Uterus (tissue), 4 donors: Measurements from ENCODE around the gene PARP1. TPM values are rescaled to one million over a fixed set of nuclear protein-coding genes. Genes with fewer than 3 reads are reported as not detected.

Experiments
- DNase-seq, 2 donors: peaks; one replicate each; pipeline ENCODE4 v3.0.0-alpha.2; 2019 to 2020
- H3K27ac ChIP-seq, 2 donors: fragments of 200-600 bp; sonication (generic); 1 replicate in 1 of 2; 2 replicates in 1 of 2; pipeline ENCODE4 v1.5.1; 2016 to 2018
- H3K27me3 ChIP-seq, 2 donors: fragments of 200-600 bp; sonication (generic); one replicate each; pipeline ENCODE4 v1.5.1; 2018 to 2019; ENCODE audit warnings: control low read depth in 1 of 2
- H3K36me3 ChIP-seq, 2 donors: fragments of 200-600 bp; sonication (generic); one replicate each; pipeline ENCODE4 v1.5.1; 2019; ENCODE audit warnings: control low read depth in 1 of 2
- H3K4me1 ChIP-seq, 2 donors: fragments of 200-600 bp; sonication (generic); one replicate each; pipeline ENCODE4 v1.5.1; 2018 to 2019; ENCODE audit warnings: control low read depth in 1 of 2
- H3K4me3 ChIP-seq, 2 donors: fragments of 200-600 bp; sonication (generic); 1 replicate in 1 of 2; 2 replicates in 1 of 2; pipeline ENCODE4 v1.5.1; 2018 to 2019; ENCODE audit warnings: mild to moderate bottlenecking in 1 of 2
- H3K9me3 ChIP-seq, 2 donors: fragments of 200-600 bp; sonication (generic); one replicate each; pipeline ENCODE4 v1.5.1; 2019; ENCODE audit warnings: control low read depth in 1 of 2
- POLR2A ChIP-seq, 2 donors: fragments of 450-650 bp; IDR thresholded peaks; one replicate each; pipeline ENCODE4 v1.6.1; 2016; ENCODE audit warnings: antibody characterized with exemption in 2 of 2, mild to moderate bottlenecking in 1 of 2, moderate library complexity in 1 of 2
- intact Hi-C: fragments of 100-400 bp; cut with DNase I; formaldehyde crosslinking; loops from one replicate; pipeline ENCODE4 v1.15.1; 2023; ENCODE audit warnings: low total_unique reads
- total RNA-seq, 4 donors: library from RNA; depleted of rRNA in 3 of 4; stranded (reverse); fragments of >200 nt in 3 of 4; gene quantifications; one replicate each; pipeline versions ENCODE4 v1.1.0 to v1.2.4, GENCODE V29; 2014 to 2023
- TF ChIP-seq, protein P1 (sequence below), 4 experiments: fragments of 200-600 bp in 2 of 4; fragments of 450-650 bp in 2 of 4; sonication (generic) in 2 of 4; IDR thresholded peaks; one replicate each; pipeline ENCODE4 v1.5.1; 2016 to 2019; ENCODE audit warnings: antibody characterized with exemption in 4 of 4, mild to moderate bottlenecking in 2 of 4, moderate library complexity in 1 of 4
- donor health status: DM: yes; HTN: yes; CAD: no.

The PARP1 gene
- total RNA-seq, 4 donors from 2014 or later, result 17.1 to 147 (median 33.8) TPM

DNA sequence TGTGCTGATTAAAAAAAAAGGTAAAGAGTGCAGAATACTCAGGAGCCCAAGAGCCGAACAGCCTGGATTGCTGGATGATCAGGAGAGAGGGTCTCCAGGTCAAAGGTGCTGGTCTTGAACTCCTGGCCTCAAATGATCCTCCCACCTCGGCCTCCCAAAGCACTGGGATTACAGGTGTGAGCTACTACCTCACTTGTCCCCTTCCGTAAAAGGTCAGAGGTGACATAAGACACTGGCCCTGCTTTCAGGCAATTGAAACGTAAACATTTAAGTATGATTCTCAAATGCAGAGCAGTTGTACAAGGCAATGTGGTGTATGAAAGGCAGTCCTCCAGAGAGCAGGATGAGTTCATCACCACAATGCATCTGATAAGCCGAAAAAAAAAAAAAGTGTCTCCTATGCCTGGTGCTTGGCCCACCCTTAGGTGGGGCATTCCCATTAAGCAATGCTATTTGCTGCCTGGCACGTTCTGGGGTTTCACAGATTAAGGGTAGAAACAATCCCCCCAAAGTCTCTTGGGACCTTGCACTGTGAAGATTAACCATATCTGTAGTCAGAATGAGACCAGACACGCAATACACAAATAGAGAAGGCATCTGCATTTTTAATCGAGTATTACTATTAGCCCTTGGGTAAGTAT lies 47.7 kb downstream of the PARP1 start:
- H3K36me3 ChIP-seq, result no peaks in the 10 kb centered on the region
- no peaks in the 10 kb centered on the region for H3K27me3 ChIP-seq
- H3K27ac ChIP-seq, result no peak overlapping the region
- DNase-seq, result no peak
- no peak overlapping the region for H3K4me3 ChIP-seq
- TF ChIP-seq POLR2A (IDR thresholded peaks at IDR 0.05), result no peak
- TF ChIP-seq, protein P1, sequence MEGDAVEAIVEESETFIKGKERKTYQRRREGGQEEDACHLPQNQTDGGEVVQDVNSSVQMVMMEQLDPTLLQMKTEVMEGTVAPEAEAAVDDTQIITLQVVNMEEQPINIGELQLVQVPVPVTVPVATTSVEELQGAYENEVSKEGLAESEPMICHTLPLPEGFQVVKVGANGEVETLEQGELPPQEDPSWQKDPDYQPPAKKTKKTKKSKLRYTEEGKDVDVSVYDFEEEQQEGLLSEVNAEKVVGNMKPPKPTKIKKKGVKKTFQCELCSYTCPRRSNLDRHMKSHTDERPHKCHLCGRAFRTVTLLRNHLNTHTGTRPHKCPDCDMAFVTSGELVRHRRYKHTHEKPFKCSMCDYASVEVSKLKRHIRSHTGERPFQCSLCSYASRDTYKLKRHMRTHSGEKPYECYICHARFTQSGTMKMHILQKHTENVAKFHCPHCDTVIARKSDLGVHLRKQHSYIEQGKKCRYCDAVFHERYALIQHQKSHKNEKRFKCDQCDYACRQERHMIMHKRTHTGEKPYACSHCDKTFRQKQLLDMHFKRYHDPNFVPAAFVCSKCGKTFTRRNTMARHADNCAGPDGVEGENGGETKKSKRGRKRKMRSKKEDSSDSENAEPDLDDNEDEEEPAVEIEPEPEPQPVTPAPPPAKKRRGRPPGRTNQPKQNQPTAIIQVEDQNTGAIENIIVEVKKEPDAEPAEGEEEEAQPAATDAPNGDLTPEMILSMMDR (IDR thresholded peaks at IDR 0.05), result no peak
- H3K4me1 ChIP-seq, result no peaks in the 10 kb centered on the region
- intact Hi-C loops, result no loop called here
- H3K9me3 ChIP-seq, result no peaks in the 10 kb centered on the region

DNA sequence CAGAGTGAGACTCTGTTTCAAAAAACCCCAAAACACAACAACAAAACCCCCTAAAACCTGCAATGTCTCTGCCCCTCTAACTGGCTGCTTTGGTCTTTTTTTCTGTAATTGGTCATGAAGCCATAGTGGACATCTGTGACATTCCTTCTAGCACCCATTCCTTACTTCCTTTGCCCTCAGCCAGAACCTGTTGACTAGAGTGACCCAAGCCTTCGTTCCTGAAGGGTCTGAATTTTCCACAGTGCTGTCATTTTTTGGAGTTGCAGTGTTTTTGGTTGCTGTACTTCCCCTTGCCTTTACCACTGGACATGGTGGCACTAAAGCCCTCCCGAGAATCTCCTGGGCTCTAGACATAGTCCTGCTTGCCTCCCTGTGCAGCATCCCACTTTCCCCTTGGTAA lies 50.5 kb downstream of the PARP1 start:
- no peak for DNase-seq
- Histone ChIP-seq H3K27me3 (no peaks in the 10 kb centered on the region), H3K4me1 (no peaks in the 10 kb centered on the region), H3K9me3 (no peaks in the 10 kb centered on the region), H3K36me3 (no peaks in the 10 kb centered on the region), H3K4me3 (no peak overlapping the region), H3K27ac (no peak overlapping the region)
- intact Hi-C loops, result no loop called here
- no peak for TF ChIP-seq POLR2A (IDR thresholded peaks at IDR 0.05)
- TF ChIP-seq, protein P1 (IDR thresholded peaks at IDR 0.05), result no peak

DNA sequence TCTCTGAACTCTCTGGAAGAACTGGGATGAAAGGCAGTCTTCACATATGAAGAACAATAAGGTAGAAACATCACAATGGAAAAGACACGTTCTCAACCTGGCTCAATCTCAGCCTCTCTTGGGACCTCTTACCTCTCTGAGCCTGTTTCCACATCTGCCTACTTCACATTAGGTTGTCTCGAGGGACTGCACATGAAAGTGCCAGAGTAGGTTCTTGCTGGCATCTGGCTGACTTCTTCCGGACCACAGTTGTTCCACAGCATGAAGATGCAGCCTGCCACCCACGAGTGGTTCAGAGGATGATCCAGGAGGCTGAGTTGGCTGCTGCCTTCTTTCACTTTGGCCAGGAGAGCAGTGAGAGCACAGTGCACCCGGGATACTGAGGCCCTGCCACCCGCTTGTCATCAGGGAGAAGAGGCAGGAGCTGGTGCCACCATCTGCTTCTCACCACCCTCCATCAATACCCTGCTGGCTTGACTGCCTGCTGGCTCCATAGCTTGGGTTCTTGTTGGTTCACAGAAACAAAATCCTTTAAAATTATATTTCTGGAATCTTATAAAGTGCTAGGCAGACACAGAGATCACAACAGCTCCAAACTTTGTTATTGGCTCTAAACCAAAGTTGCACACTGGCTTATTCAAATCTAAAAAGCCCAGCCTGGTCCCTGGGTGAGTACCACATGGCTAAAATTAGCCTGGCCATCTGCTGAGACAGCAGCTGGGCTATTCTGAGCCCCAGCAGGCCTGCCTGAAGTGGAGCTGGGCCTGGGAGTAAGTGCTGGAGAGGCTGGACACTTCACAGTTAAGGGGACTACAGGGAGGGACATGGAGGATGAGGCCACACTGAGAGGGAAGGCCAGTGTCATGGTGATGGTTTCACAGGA lies 52.0 kb downstream of the PARP1 start:
- H3K36me3 ChIP-seq, result no peaks in the 10 kb centered on the region
- H3K27me3 ChIP-seq, result no peaks in the 10 kb centered on the region
- H3K27ac ChIP-seq, result no peak overlapping the region
- DNase-seq, result no peak
- no peaks in the 10 kb centered on the region for H3K9me3 ChIP-seq
- TF ChIP-seq, protein P1 (IDR thresholded peaks at IDR 0.05), result no peak
- no peak for TF ChIP-seq POLR2A (IDR thresholded peaks at IDR 0.05)
- intact Hi-C loops, result no loop called here
- H3K4me3 ChIP-seq, result no peak overlapping the region
- no peaks in the 10 kb centered on the region for H3K4me1 ChIP-seq

DNA sequence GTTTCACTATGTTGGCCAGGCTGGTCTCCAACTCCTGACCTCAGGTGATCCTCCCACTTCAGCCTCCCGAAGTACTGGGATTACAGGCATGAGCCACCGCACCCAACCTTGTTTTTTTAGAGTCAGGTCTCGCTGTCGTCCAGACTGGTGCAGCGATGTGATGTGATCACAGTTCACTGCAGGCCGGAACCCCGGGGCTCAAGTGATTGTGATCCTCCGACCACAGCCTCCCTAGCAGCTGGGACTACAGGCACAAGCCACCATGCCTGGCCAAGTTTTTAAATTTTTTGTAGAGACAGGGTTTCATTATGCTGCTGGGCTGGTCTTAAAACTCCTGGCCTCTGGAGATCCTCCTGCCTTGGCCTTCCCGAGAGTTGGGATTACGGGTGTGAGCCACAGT lies 52.9 kb downstream of the PARP1 start:
- Histone ChIP-seq H3K4me1 (no peaks in the 10 kb centered on the region), H3K4me3 (no peak overlapping the region), H3K9me3 (no peaks in the 10 kb centered on the region), H3K36me3 (no peaks in the 10 kb centered on the region), H3K27me3 (no peaks in the 10 kb centered on the region), H3K27ac (no peak overlapping the region)
- TF ChIP-seq, protein P1 (IDR thresholded peaks at IDR 0.05), result no peak
- TF ChIP-seq POLR2A (IDR thresholded peaks at IDR 0.05), result no peak
- no peak for DNase-seq
- intact Hi-C loops, result no loop called here
